Uterus (tissue), 4 donors: ENCODE measurements around the gene COL23A1. TPM values are rescaled to one million over a fixed set of nuclear protein-coding genes. Genes with fewer than 3 reads are reported as not detected.

ENCODE experiments used
- DNase-seq, 2 donors: peaks; one replicate each; pipeline ENCODE4 v3.0.0-alpha.2; 2019 to 2020
- H3K27ac ChIP-seq, 2 donors: fragments of 200-600 bp; sonication (generic); 1 replicate in 1 of 2; 2 replicates in 1 of 2; pipeline ENCODE4 v1.5.1; 2016 to 2018
- H3K27me3 ChIP-seq, 2 donors: fragments of 200-600 bp; sonication (generic); one replicate each; pipeline ENCODE4 v1.5.1; 2018 to 2019; ENCODE audit warnings: control low read depth in 1 of 2
- H3K36me3 ChIP-seq, 2 donors: fragments of 200-600 bp; sonication (generic); one replicate each; pipeline ENCODE4 v1.5.1; 2019; ENCODE audit warnings: control low read depth in 1 of 2
- H3K4me1 ChIP-seq, 2 donors: fragments of 200-600 bp; sonication (generic); one replicate each; pipeline ENCODE4 v1.5.1; 2018 to 2019; ENCODE audit warnings: control low read depth in 1 of 2
- H3K4me3 ChIP-seq, 2 donors: fragments of 200-600 bp; sonication (generic); 1 replicate in 1 of 2; 2 replicates in 1 of 2; pipeline ENCODE4 v1.5.1; 2018 to 2019; ENCODE audit warnings: mild to moderate bottlenecking in 1 of 2
- H3K9me3 ChIP-seq, 2 donors: fragments of 200-600 bp; sonication (generic); one replicate each; pipeline ENCODE4 v1.5.1; 2019; ENCODE audit warnings: control low read depth in 1 of 2
- CTCF ChIP-seq, 4 experiments: fragments of 200-600 bp in 2 of 4; fragments of 450-650 bp in 2 of 4; sonication (generic) in 2 of 4; IDR thresholded peaks; one replicate each; pipeline ENCODE4 v1.5.1; 2016 to 2019; ENCODE audit warnings: antibody characterized with exemption in 4 of 4, mild to moderate bottlenecking in 2 of 4, moderate library complexity in 1 of 4
- POLR2A ChIP-seq, 2 donors: fragments of 450-650 bp; IDR thresholded peaks; one replicate each; pipeline ENCODE4 v1.6.1; 2016; ENCODE audit warnings: antibody characterized with exemption in 2 of 2, mild to moderate bottlenecking in 1 of 2, moderate library complexity in 1 of 2
- intact Hi-C: fragments of 100-400 bp; cut with DNase I; formaldehyde crosslinking; loops from one replicate; pipeline ENCODE4 v1.15.1; 2023; ENCODE audit warnings: low total_unique reads
- total RNA-seq, 4 donors: library from RNA; depleted of rRNA in 3 of 4; stranded (reverse); fragments of >200 nt in 3 of 4; gene quantifications; one replicate each; pipeline versions ENCODE4 v1.1.0 to v1.2.4, GENCODE V29; 2014 to 2023
- donor health status: DM: yes; HTN: yes; CAD: no.

The COL23A1 gene
- total RNA-seq, 4 donors from 2014 or later = 0.85 to 7.6 (median 2.0) TPM; not detected in 1

- no peak overlapping the region for H3K4me3 ChIP-seq
- DNase-seq = no peak
- intact Hi-C loops = no loop called here
- H3K36me3 ChIP-seq = no peaks in the 10 kb centered on the region
- peak overlapping the region; percentile 35 to 49 for H3K27ac ChIP-seq
- H3K9me3 ChIP-seq = no peaks in the 10 kb centered on the region
- H3K27me3 ChIP-seq = no peaks in the 10 kb centered on the region
- H3K4me1 ChIP-seq = no peaks in the 10 kb centered on the region
- no peak for TF ChIP-seq POLR2A (IDR thresholded peaks at IDR 0.05)
- TF ChIP-seq CTCF (IDR thresholded peaks at IDR 0.05) = no peak
Measured at GRCh38 chr5:178468196-178468685, 122.0 kb downstream of the COL23A1 start.

- Histone ChIP-seq H3K9me3 (no peaks in the 10 kb centered on the region), H3K36me3 (no peaks in the 10 kb centered on the region), H3K4me1 (no peaks in the 10 kb centered on the region), H3K27me3 (no peaks in the 10 kb centered on the region), H3K27ac (peak overlapping the region; percentile 35 to 49), H3K4me3 (no peak overlapping the region)
- TF ChIP-seq POLR2A (IDR thresholded peaks at IDR 0.05) (no peak), CTCF (IDR thresholded peaks at IDR 0.05) (no peak)
- intact Hi-C loops = no loop called here
- DNase-seq = peak in 1 of 2 donors; percentile 22
Measured at GRCh38 chr5:178467568-178468195, 122.5 kb downstream of the COL23A1 start.

GRCh38 chr5:178467205-178467567 lies 123.0 kb downstream of the COL23A1 start:
- no peaks in the 10 kb centered on the region for H3K27me3 ChIP-seq
- intact Hi-C loops = no loop called here
- H3K27ac ChIP-seq = peak overlapping the region; percentile 12 to 20
- DNase-seq = no peak
- H3K4me3 ChIP-seq = no peak overlapping the region
- no peaks in the 10 kb centered on the region for H3K9me3 ChIP-seq
- no peaks in the 10 kb centered on the region for H3K4me1 ChIP-seq
- H3K36me3 ChIP-seq = no peaks in the 10 kb centered on the region
- TF ChIP-seq POLR2A (IDR thresholded peaks at IDR 0.05) = no peak
- TF ChIP-seq CTCF (IDR thresholded peaks at IDR 0.05) = no peak

GRCh38 chr5:178466342-178466741 lies 123.9 kb downstream of the COL23A1 start:
- DNase-seq = no peak
- intact Hi-C loops = no loop called here
- no peaks in the 10 kb centered on the region for H3K27me3 ChIP-seq
- no peaks in the 10 kb centered on the region for H3K4me1 ChIP-seq
- no peaks in the 10 kb centered on the region for H3K9me3 ChIP-seq
- H3K4me3 ChIP-seq = no peak overlapping the region
- H3K36me3 ChIP-seq = no peaks in the 10 kb centered on the region
- TF ChIP-seq POLR2A (IDR thresholded peaks at IDR 0.05) (no peak), CTCF (IDR thresholded peaks at IDR 0.05) (no peak)
- no peak overlapping the region for H3K27ac ChIP-seq

- Histone ChIP-seq H3K36me3 (no peaks in the 10 kb centered on the region), H3K27ac (no peak overlapping the region), H3K9me3 (no peaks in the 10 kb centered on the region), H3K27me3 (no peaks in the 10 kb centered on the region), H3K4me1 (no peaks in the 10 kb centered on the region), H3K4me3 (no peak overlapping the region)
- DNase-seq = no peak
- intact Hi-C loops = no loop called here
- TF ChIP-seq POLR2A (IDR thresholded peaks at IDR 0.05) = no peak
- TF ChIP-seq CTCF (IDR thresholded peaks at IDR 0.05) = no peak
Measured at GRCh38 chr5:178465861-178466288, 124.3 kb downstream of the COL23A1 start.
